Adrenal gland (tissue), 12 donors: ENCODE results near the gene PRKAR1B. TPM values are rescaled to one million over a fixed set of nuclear protein-coding genes. Genes with fewer than 3 reads are reported as not detected.
A peak's percentile ranks its signal among the peaks of the same experiment; 100 is the strongest.

Experiments
- DNase-seq, 7 donors: peaks; one replicate each; pipeline ENCODE4 v3.0.0-alpha.2; 2019 to 2020
- H3K27ac ChIP-seq, 5 donors: fragments of 200-600 bp; sonication (generic) in 4 of 5; 1 replicate in 3 of 5; 2 replicates in 2 of 5; pipeline versions ENCODE4 v1.5.1 to v1.8.0; 2016 to 2020; ENCODE audit warnings: mild to moderate bottlenecking in 1 of 5
- H3K27me3 ChIP-seq: fragments of 200-600 bp; 2 replicates; pipeline ENCODE4 v1.8.0; 2021
- H3K36me3 ChIP-seq, 2 donors: fragments of 200-600 bp; replicated peaks in 1 of 2; 1 replicate in 1 of 2; 2 replicates in 1 of 2; pipeline versions ENCODE4 v1.5.1 to v1.8.0; 2018 to 2022
- H3K4me1 ChIP-seq, 2 donors: fragments of 200-600 bp; replicated peaks in 1 of 2; 1 replicate in 1 of 2; 2 replicates in 1 of 2; pipeline versions ENCODE4 v1.5.1 to v1.8.0; 2018 to 2021
- H3K4me3 ChIP-seq, 4 donors: fragments of 200-600 bp; sonication (generic) in 3 of 4; one replicate each; pipeline ENCODE4 v1.5.1; 2016 to 2018
- H3K9me3 ChIP-seq, 3 donors: fragments of 200-600 bp; sonication (generic) in 1 of 3; replicated peaks in 1 of 3; 1 replicate in 2 of 3; 2 replicates in 1 of 3; pipeline versions ENCODE4 v1.5.1 to v1.8.0; 2016 to 2021
- POLR2A ChIP-seq, 2 donors: fragments of 450-650 bp; IDR thresholded peaks; one replicate each; pipeline ENCODE4 v1.6.1; 2017; ENCODE audit warnings: antibody characterized with exemption in 2 of 2, mild to moderate bottlenecking in 2 of 2, moderate library complexity in 1 of 2
- WGBS, 4 donors: extraction: QIAGEN DNeasy Blood & Tissue Kit in 2 of 4; methylation state at CpG; one replicate each; pipeline versions ENCODE4 v1.1.5 to v1.1.7; 2013 to 2017; 5-methylcytosine and 5-hydroxymethylcytosine counted together
- intact Hi-C, 2 donors: fragments of 100-400 bp; cut with DNase I; formaldehyde crosslinking; loops; one replicate each; pipeline versions ENCODE4 v1.14.1 to v1.15.0; 2022 to 2023
- polyA plus RNA-seq, 3 donors: library from polyadenylated mRNA; stranded (reverse); fragments of 200-250 nt in 2 of 3; fragments of 350-450 nt in 1 of 3; fragmentation: Illumina TruSeq in 1 of 3; extraction: RNeasy Lipid Tissue Mini Kit (QIAGEN cat#74804) in 1 of 3; gene quantifications; one replicate each; pipeline ENCODE4 v1.2.3, GENCODE V29; 2013 to 2014
- total RNA-seq, 9 donors: library from RNA; depleted of rRNA in 4 of 9; stranded (reverse); fragments of >200 nt in 4 of 9; fragments of 120-200 nt in 1 of 9; fragmentation: NEBNext Ultra II Directional in 1 of 9; extraction: Animal tissue kit (Norgen Biotek cat#: 25700) in 1 of 9; gene quantifications; one replicate each; pipeline versions ENCODE4 v1.1.0 to v1.2.4, GENCODE V29; 2013 to 2023
- TF ChIP-seq, protein P1 (sequence below), 6 experiments: fragments of 450-650 bp in 4 of 6; fragments of 200-600 bp in 2 of 6; sonication (generic) in 1 of 6; IDR thresholded peaks; 1 replicate in 5 of 6; 2 replicates in 1 of 6; pipeline versions ENCODE4 v1.5.1 to v1.8.0; 2016 to 2021; ENCODE audit warnings: antibody characterized with exemption in 6 of 6, mild to moderate bottlenecking in 2 of 6, moderate library complexity in 1 of 6
- donor health status: healthy with polysubstance abuse.
- donor health status: Bipolar disorder and iron deficiency.
- donor health status: DM: yes; HTN: yes; CAD: no.
- donor health status: DM: no; HTN: no; CAD: no.
- donor health status: DM: no; HTN: no; CAD: no.
- donor health status: DM: yes; HTN: yes; CAD: no.

PRKAR1B gene
- total and polyA plus RNA-seq, 12 donors, result 5.2 to 21.5 (median 11.7) TPM

- Histone ChIP-seq H3K27ac (no peak overlapping the region), H3K36me3 (no peaks in the 10 kb centered on the region)
- TF ChIP-seq, protein P1, sequence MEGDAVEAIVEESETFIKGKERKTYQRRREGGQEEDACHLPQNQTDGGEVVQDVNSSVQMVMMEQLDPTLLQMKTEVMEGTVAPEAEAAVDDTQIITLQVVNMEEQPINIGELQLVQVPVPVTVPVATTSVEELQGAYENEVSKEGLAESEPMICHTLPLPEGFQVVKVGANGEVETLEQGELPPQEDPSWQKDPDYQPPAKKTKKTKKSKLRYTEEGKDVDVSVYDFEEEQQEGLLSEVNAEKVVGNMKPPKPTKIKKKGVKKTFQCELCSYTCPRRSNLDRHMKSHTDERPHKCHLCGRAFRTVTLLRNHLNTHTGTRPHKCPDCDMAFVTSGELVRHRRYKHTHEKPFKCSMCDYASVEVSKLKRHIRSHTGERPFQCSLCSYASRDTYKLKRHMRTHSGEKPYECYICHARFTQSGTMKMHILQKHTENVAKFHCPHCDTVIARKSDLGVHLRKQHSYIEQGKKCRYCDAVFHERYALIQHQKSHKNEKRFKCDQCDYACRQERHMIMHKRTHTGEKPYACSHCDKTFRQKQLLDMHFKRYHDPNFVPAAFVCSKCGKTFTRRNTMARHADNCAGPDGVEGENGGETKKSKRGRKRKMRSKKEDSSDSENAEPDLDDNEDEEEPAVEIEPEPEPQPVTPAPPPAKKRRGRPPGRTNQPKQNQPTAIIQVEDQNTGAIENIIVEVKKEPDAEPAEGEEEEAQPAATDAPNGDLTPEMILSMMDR (IDR thresholded peaks at IDR 0.05), result no peak
- TF ChIP-seq POLR2A (IDR thresholded peaks at IDR 0.05), result no peak
These were observed 14.0 kb downstream of the PRKAR1B start for GRCh38 chr7:713139-713457.

DNA sequence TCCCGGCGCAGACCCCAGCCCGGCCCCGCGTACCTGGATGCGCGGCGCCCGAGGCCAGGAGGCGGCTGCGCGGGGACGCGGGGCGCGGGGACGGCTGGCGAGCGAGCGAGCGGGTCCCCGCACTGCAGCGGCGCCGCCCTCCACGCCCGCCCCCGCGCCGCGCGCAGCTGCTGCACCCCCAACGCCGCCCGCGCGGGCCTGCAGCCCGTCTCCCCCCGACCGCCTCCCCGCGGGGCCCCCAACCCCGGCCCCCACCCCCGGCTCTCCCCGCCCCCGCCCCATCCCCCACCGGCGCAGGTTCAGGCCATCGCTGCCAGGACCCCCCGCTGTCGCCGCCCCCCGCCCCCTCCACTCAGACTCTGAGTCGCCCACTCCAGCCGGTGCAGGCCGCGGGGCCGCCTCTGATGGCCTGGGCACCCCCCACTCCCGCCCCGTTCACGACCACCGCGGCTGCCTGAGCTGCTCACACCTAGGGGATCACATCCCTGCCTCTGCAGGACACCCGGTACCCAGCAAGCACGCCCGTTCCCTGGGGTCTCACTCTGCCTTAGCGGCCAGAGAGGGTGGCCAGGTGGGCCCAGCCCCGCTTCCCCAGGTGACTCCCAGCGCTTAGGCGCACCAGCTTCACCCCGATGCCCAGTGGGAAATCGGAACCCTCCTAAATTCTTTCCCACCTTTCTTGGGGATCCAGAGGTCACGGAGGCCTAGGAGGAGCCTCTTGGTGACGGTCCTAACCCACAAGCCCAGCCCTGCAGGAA, 14.5 kb downstream of the PRKAR1B start:
- TF ChIP-seq POLR2A (IDR thresholded peaks at IDR 0.05), result no peak
- TF ChIP-seq, protein P1 (IDR thresholded peaks at IDR 0.05), result no peak
- H3K4me3 ChIP-seq, result peak overlapping the region in 1 of 4 donors; percentile 74
- H3K36me3 ChIP-seq, result no peaks in the 10 kb centered on the region
- no peaks in the 10 kb centered on the region for H3K4me1 ChIP-seq
- DNase-seq, result no peak
- peak overlapping the region in 1 of 5 donors; percentile 36 for H3K27ac ChIP-seq
- intact Hi-C loops, result no loop called here
- H3K27me3 ChIP-seq, result peaks cover 3% of the 10 kb centered on the region
- 13 to 88% (median 33%) methylated on average over 5 to 61 of the region's 74 CpGs; no CpG with 5 or more reads in 1 of the 4 donors for WGBS, 4 donors
- H3K9me3 ChIP-seq, result no peaks in the 10 kb centered on the region

More at GRCh38 chr7:713139-713457, 14.0 kb downstream of the PRKAR1B start:
- Histone ChIP-seq H3K9me3 (no peaks in the 10 kb centered on the region), H3K4me1 (no peaks in the 10 kb centered on the region), H3K27me3 (peaks cover 3% of the 10 kb centered on the region), H3K4me3 (no peak overlapping the region)
- 80 to 100% (median 90%) methylated on average over 4 to 9 of the region's 9 CpGs for WGBS, 4 donors
- peak in 1 of 7 donors; percentile 44 for DNase-seq
- intact Hi-C loops, result no loop called here

DNA sequence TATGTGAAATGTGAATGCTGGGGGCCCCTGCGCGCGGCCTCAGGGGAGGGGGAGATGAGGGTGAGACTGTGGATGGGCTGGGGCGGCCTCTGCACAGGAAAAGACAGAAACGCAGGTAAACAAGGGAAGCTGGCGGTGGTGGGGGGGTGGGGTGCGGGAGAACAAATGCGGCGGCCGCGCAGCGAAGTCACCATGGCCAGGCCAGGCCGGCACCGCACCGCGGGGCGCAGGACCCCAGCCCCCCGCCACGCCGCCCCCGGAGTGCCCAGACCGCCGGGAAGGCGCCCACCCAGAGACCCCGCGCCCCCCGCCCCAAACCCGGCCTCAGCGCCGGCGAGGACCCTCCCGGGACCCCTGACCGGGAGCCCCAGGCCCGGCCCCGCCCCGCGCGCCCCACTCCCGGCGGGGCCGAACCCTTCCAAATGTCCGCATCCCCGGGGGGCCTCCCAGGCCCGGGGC, 15.1 kb downstream of the PRKAR1B start:
- peak overlapping the region in 2 of 5 donors; percentile 5 to 36 for H3K27ac ChIP-seq
- TF ChIP-seq POLR2A (IDR thresholded peaks at IDR 0.05), result no peak
- TF ChIP-seq, protein P1 (IDR thresholded peaks at IDR 0.05), result no peak
- intact Hi-C loops, result no loop called here
- H3K27me3 ChIP-seq, result peaks cover 3% of the 10 kb centered on the region
- no peaks in the 10 kb centered on the region for H3K9me3 ChIP-seq
- no peaks in the 10 kb centered on the region for H3K36me3 ChIP-seq
- no peaks in the 10 kb centered on the region for H3K4me1 ChIP-seq
- peak overlapping the region in 1 of 4 donors; percentile 74 for H3K4me3 ChIP-seq
- DNase-seq, result peak in 1 of 7 donors; percentile 30
- 4 to 21% (median 5%) methylated on average over 6 to 42 of the region's 44 CpGs for WGBS, 4 donors

DNA sequence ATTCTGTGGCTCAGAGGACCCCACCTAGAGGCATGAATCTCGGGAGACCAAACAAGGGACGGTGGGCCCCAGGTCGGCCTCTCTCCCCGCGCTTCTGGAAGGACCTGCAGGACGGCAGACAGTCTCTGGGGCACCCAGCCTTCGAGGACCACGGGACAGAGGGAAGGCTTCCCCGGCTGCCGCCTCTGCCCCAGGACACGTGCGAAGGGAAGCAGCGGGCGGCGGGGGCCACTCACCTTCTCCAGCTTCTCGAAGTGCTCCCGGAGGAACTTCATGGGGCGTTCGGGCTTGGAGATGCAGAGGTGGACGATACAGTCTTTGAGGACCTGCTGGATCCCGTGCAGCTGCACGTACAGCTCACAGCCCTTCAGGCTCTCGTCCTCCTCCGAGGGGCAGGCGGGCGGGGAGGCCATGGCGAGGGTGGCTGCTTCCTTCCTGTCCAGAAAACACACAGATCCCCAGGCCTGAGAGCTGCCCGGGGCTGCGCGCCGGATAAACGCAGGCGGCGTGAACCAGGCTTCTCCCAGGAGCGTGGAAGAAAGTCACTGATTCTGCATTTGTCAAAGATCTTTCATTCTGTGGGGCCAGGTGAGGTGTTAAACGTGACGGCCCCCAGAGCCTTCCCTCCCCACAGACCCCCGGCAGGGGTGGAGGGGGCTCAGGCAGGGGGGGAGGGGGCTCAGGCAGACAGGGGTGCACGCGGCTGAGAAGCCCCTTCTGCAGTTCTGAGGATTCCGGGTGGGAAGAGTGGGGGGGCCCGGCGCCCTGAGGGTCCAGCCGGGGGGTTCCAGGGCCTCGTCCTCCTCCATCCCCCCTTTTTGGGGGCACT, 15.8 kb downstream of the PRKAR1B start:
- DNase-seq, result peak in 3 of 7 donors; percentile 15 to 55 (median 37)
- H3K36me3 ChIP-seq, result no peaks in the 10 kb centered on the region
- H3K27ac ChIP-seq, result peak overlapping the region in 2 of 5 donors; percentile 5 to 36
- no peaks in the 10 kb centered on the region for H3K9me3 ChIP-seq
- H3K4me3 ChIP-seq, result peak overlapping the region in 1 of 4 donors; percentile 74
- intact Hi-C loops, result no loop called here
- TF ChIP-seq POLR2A (IDR thresholded peaks at IDR 0.05), result no peak
- TF ChIP-seq, protein P1 (IDR thresholded peaks at IDR 0.05), result no peak
- WGBS, 4 donors, result 41 to 66% (median 62%) methylated on average over 6 to 45 of the region's 45 CpGs
- H3K27me3 ChIP-seq, result peaks cover 3% of the 10 kb centered on the region
- H3K4me1 ChIP-seq, result no peaks in the 10 kb centered on the region
